NCI-H2107 treated with DMSO at 0.1 percent for 48 hours (cell line): ENCODE data around the gene SHC2.
A peak's percentile ranks its signal among the peaks of the same experiment; 100 is the strongest.

Experiments
- DNase-seq: peaks from one replicate; lab custom pipeline; 2025; ENCODE audit not compliant: unreplicated experiment; lab: John Stamatoyannopoulos, UW

SHC2 gene, protein sequence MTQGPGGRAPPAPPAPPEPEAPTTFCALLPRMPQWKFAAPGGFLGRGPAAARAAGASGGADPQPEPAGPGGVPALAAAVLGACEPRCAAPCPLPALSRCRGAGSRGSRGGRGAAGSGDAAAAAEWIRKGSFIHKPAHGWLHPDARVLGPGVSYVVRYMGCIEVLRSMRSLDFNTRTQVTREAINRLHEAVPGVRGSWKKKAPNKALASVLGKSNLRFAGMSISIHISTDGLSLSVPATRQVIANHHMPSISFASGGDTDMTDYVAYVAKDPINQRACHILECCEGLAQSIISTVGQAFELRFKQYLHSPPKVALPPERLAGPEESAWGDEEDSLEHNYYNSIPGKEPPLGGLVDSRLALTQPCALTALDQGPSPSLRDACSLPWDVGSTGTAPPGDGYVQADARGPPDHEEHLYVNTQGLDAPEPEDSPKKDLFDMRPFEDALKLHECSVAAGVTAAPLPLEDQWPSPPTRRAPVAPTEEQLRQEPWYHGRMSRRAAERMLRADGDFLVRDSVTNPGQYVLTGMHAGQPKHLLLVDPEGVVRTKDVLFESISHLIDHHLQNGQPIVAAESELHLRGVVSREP

DNA sequence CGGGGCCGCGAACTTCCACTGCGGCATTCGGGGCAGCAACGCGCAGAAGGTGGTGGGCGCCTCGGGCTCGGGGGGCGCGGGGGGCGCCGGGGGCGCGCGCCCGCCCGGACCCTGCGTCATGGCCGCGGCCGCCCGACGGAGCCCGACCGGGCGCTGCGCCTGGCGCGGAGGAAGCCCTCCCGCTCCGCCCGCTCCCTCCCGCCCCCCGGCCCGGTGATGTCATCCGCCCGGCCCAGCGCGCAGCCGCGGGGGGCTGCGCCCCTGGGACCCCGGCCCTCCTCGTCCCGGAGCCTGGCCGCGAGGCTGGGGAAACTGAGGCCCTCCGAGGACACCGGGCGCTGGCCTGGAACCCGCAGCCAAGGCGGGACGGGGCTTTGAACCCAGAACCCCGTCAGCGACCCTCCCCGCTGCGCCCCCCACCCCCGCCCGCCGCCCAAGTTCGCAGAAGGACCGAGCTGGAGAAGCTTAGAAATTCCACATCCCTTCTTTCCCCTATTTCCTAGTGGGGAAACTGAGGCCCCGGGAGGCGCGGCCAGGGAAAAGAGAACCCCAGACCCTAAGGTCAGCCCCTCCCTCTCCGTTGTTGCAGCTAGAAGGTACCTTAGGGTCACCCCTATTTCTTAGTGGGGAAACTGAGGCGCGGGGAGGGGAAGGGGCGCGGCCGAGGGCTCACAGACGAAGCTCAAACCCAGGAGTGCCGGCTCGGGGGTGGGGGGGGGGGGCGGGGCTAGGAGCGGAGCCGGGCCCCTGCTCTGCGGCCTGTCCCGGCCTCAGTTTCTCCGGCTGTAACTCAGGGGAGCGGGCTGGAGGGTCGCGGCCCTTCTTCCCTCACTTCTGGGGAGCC, at the start of gene SHC2:
Gene SHC2 (minus strand): TSS at position 157 of the 844 bp plus-strand sequence. CDS start 37 bp downstream, at position 120.
- DNase-seq, result no peak

DNA sequence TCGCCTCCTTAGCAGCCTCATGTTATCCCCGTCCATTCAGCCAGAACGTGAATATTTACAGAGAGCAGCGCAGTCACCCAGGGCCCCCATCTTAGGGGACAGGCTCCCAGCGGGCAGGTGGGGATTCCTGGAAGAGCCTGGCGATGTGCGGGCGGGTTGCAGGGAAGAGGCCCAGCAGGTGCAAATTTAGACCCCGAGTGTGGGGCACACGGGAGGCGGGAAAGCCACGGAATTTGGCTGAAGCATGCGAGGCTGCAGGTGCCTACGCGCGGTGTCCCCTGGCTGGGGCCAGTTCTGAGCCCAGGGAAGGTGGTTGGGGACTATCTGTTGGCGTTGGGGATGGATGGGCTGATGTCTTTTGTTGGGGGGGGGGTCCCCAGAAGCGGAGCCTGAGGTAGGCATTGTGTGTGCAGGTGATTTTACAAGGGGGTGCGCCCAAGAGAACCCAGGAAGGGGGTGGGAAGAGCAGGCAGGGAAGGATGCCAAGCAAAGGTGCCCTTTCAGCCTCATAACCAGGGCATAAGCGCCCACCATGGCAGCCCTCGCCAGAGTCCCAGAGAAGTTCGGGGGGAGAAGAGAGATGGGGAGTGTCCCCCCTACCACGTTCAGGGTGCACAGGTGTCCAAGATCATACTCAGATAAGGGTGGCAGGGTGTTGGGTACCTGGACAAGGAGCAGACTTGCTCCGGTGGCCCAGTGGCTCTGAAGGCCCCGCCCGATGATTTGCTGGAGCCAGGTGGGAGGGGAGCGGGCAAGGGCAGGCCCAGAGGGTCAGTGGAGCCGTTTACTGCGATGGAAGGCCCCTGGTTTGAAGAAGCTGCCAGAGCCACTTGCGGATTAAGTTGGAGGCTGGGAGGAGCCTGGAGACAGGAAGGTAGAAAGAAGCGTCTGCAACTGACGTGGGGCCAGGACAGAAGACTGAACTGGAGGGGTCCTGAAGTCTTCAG, 47.6 kb upstream of the SHC2 start:
- no peak for DNase-seq

DNA sequence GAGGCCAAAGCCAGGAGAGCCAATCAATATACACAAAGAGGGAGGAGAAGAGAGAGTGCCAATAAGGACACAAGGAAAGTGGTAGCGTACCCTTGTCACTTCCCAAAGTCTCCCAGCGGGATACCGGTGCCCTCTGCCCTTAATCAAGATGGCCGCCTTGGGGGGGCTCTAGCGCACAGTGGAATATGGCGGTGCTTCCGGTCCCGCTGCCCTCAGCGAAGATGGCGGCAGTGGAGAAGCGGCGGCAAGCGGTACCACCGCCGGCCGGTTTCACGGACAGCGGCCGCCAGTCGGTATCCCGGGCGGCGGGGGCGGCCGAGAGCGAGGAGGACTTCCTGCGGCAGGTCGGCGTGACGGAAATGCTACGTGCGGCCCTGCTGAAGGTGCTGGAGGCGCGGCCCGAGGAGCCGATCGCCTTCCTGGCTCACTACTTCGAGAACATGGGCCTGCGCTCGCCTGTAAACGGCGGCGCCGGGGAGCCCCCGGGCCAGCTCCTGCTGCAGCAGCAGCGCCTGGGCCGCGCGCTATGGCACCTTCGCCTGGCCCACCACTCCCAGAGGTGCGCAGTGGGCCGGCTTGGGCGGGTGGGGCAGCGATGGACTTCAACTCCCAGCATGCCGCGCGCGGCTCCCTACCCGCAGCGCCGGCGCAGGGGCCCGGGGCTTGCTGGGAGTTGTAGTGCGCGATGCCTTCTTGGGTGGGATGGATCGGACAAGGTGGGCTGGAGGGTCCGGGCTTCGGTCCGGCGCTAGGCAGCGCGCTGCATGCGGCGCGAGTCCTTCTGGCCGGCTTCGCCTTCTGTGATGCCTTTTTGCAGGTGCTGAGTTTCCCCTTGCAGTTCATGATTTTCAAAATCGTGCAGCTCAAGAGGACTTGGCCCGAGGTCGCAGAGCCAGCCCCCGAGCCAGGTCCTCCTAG, 46.7 kb upstream of the SHC2 start, which contains the start of gene TPGS1:
Gene TPGS1 (plus strand): TSS at position 212 of the 918 bp plus-strand sequence. CDS start 10 bp downstream, at position 222.
- DNase-seq, result no peak

DNA sequence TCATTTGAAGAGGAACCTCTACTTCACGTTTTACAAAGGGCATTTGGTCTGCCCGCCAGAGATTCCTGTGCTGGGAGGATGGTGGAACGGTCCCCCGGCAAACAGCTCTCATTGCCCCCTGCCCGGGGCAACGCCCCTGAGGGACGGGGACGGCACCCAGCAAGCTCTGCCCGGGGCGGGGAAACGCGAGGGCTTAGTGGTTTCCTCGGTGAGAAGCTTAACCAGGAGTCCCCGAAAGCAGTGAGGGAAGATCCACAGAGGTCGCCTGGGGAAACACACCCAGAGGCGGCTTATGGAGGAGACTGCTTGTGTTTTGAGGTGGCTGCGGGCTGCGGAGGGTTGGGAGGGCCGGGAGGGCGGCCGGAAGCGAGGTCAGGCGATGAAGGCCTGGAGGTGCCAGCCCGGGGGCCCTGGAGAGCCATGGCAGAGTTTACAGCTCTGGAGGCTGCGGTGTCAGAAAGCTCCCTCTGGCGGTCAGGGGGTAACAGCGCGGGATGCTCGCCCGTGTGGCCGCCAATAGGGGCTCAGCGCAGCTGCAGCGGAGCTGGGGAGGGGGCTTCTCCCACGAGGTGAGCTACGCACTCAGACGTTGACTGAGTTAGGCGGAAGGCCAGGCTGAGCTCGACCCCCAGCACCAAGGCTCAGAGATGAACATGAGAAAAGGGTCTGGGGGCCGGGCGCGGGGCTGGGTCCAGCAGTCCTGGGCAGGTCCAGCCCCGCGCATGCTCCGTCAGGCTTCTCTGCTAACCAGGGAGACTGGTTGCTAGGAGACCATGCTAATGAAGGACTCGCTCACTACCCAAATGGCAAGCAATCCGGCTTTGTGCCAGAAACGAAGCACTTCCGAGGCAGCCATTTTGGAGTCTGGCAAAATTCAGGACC, 45.8 kb upstream of the SHC2 start:
- peak; percentile 96 for DNase-seq

DNA sequence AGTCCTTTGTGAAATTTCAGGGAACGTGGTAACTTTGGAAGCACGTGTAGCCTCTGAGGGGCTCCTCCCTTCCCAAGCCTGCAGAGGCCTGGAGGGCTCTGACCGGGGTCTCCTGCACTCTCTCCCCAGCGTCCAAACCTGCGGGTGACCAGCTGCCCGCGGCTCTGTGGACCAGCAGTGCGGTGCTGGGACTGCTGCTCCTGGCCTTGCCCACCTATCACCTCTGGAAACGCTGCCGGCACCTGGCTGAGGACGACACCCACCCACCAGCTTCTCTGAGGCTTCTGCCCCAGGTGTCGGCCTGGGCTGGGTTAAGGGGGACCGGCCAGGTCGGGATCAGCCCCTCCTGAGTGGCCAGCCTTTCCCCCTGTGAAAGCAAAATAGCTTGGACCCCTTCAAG, 43.8 kb upstream of the SHC2 start:
- DNase-seq, result no peak

DNA sequence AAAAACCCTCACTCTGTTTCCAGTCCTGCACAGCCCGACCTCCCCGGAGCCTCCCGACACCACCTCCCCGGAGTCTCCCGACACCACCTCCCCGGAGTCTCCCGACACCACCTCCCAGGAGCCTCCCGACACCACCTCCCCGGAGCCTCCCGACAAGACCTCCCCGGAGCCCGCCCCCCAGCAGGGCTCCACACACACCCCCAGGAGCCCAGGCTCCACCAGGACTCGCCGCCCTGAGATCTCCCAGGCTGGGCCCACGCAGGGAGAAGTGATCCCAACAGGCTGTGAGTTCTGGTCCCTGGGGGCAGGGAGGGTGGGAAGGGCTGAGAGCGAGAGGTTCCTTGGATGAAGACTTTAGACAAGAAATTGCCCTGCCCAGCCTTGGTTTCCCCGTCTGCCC, 40.8 kb upstream of the SHC2 start:
- DNase-seq, result no peak

DNA sequence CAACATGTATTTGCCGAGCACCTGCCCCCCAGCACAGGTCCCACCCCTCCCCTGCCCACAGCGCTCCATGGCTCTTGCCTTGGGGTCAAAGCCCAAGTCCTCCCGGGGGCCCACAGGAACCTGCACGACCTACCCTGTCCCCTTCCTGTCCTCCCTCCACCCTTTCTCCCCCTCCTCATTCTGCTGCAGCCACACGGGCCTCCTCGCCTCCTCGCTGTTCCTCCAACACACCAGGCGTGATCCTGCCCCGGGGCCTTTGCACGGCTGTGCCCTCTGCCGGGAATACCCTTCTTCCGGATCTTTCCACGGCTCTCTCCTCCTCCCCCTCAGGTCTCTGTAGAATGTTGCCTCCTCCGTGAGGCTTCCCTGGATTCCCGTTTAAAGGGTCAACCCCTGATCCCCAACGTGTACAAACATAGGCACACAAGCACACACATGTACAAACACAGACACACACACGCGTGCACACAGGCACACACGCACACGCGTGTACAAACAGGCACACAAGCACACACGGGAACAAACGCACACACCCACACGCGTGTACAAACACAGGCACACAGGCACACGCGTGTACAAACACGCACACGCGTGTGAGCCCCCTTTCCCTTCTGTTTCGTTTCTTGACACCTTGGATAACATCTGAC, 38.3 kb upstream of the SHC2 start:
- no peak for DNase-seq

DNA sequence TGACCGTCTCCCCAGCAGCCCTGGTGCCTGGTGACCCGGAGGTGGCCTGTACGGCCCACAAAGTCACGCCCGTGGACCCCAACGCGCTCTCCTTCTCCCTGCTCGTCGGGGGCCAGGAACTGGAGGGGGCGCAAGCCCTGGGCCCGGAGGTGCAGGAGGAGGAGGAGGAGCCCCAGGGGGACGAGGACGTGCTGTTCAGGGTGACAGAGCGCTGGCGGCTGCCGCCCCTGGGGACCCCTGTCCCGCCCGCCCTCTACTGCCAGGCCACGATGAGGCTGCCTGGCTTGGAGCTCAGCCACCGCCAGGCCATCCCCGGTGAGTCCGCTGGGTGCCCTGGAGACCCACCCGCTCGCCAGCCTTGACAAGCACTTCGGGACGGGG, 37.7 kb upstream of the SHC2 start:
- no peak for DNase-seq

DNA sequence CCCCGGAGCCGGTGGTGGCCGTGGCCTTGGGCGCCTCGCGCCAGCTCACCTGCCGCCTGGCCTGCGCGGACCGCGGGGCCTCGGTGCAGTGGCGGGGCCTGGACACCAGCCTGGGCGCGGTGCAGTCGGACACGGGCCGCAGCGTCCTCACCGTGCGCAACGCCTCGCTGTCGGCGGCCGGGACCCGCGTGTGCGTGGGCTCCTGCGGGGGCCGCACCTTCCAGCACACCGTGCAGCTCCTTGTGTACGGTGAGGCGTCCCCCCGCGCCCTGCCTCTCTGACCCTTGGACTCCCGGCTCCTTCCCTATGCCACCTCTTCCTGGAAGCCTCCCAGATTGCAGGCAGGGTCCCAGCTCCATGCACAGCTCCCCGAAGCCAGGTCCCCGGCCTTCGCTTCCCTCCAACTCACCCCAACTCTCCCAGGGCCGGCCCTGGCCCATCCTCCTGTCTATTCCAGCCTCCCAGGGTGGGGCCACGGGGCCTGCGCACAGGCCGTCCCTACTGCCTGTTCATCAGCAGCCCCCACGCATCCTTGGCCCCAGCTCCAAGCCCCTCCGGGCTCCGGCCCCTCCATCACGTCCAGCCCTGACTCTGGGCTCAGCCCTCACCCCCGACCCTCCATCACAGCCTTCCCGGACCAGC, 37.2 kb upstream of the SHC2 start:
- DNase-seq, result no peak

DNA sequence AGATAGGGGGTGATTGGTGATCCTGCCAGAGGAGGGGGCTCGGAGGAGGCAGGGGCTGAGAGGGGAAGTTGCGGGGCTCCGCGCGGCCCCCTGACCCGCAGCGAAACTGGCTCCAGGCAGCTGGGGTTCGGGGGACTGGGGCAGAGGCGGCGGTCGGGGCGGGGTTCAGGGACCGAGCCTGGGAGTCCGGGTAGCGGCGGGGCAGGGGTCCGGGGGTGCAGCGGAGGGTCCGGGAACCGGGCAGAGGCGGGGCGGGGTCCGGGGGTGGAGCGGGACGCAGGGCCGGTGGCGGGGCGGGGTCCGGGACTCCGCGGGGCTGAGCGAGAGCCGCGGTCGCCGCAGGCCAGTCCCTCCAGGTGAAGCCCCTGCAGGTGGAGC, 36.6 kb upstream of the SHC2 start:
- DNase-seq, result no peak

DNA sequence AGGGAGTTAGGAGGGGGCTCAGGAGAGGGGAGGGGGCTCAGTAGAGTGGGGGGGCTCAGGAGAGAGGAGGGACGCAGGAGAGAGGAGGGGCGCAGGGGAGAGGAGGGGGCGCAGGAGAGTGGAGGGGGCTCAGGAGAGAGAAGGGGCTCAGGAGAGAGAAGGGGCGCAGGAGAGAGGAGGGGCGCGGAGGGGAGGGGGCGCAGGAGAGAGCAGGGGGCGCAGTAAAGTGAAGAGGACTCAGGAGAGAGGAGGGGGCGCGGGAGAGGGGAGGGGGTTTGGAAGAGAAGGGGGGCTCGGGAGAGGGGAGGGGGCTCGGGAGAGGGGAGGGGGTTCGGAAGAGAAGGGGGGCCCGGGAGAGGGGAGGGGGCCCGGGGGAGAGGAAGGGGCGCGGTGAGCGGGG, 36.2 kb upstream of the SHC2 start:
- DNase-seq, result no peak

DNA sequence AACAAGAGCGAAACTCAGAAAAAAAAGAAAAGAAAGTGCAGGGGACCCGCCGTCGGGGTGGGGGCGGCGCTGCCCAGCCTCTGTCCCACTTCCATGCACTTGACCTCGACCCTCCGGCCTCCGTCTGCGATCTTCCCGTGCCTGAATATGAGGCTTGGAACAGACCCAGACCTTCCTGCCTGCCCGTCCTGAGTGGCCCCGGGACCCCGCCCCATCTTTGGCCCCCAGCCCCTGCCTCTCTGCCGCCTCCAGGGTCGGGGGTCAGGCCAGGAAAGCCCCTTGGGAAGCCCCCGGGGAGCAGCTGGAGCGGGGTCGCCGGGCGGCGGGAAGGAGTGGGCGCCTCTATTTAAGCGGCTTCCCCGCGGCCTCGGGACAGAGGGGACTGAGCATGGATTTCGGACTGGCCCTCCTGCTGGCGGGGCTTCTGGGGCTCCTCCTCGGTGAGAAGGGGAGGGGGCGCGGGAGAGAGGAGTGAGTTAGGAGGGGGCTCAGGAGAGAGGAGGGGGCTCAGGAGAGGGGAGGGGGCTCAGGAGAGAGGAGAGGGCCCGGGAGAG, 35.4 kb upstream of the SHC2 start, which contains the start of gene MADCAM1:
Gene MADCAM1 (plus strand): TSS at position 375 of the 554 bp plus-strand sequence. CDS start 14 bp downstream, at position 389.
- no peak for DNase-seq

DNA sequence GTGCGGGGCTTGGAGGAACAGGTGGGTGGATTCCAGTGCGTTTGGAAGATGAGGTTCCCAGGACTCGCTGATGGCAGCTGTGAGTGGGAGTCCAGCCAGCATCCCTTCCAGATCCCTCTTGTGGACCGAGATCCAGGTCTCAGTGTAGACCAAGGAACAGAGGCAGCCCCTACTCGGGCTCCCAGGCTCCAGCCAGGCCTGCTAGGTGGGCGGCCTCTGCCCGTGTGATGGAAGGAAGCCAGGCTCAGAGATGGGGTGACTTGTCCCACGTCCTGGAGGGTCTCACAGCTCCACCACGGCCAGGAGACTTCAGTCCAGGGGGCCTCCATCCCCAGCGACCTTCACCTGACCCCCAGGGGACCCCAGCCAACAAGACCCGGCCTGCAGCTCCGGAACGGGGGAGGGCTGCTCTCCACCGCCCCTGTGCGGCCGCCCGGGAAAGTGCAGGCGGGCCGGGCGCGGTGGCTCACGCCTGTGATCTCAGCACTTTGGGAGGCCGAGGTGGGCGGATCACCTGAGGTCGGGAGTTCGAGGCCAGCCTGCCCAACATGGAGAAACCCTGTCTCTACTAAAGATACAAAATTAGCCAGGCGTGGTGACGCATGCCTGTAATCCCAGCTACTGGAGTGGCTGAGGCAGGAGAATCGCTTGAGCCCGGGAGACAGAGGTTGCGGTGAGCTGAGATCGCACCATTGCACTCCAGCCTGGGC, 34.7 kb upstream of the SHC2 start:
- no peak for DNase-seq

DNA sequence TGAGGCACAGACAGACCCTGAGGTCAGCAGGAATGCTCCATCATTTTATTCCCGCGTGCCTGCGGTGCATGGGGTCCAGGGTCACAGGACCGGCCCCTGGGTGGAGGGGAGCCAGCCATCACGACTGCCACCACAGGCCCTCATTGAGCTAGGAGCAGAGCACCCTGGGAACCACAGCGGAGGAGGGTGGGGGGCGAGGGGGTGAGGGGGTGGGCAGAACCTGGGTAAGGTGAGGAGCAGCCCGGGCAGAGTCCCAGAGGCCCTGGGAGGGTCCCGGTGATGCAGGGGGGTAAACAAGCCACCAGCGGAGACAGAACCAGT, 34.2 kb upstream of the SHC2 start:
- DNase-seq, result no peak

DNA sequence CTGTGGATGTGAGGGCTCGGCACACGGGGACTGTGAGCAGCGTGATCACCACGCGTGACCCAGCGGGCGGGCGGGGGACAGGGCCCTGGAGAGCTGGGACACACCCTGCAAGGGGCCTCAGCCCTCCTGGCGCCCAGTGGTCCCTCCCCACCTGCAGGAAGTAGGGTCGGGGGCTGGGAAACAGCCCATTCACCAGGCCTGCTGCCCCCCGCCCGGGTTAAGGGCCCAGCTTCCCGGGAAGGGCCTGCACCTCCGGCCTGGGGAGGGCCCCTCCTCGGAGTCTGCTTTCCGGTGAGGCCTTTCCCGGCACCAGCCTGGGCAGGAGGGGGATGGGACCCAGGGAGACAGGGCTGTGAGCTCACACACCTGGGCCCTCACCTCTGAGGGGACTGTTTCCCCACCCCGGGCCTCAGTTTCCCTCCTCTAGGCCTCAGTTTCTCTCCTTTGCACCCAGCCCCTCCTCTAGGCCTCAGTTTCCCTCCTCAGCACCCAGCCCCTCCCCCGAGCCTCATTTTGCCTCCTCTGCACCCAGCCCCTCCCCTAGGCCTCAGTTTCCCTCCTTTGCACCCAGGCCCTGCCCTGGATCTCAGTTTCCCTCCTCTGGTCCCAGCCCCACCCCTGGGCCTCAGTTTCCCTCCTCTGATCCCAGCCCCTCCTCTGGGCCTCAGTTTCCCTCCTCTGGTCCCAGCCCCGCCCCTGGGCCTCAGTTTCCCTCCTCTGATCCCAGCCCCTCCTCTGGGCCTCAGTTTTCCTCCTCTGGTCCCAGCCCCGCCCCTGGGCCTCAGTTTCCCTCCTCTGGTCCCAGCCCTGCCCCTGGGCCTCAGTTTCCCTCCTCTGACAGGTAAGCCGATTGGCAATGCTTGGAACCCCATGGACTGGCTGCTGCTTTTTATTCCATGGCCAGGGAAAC, 33.6 kb upstream of the SHC2 start:
- DNase-seq, result no peak
